Stomach (tissue), 9 donors: ENCODE measurements around the gene STAT1. TPM values are rescaled to one million over a fixed set of nuclear protein-coding genes. Genes with fewer than 3 reads are reported as not detected.

Experiments
- DNase-seq, 2 donors: peaks; one replicate each; pipeline versions ENCODE4 v3.0.0 to v3.0.0-alpha.2; 2013 to 2019
- H3K27ac ChIP-seq, 5 donors: fragments of 200-600 bp in 4 of 5; sonication (generic) in 4 of 5; one replicate each; pipeline ENCODE4 v1.5.1; 2013 to 2019; ENCODE audit warnings: mild to moderate bottlenecking in 1 of 5, moderate library complexity in 1 of 5
- H3K27me3 ChIP-seq, 3 donors: fragments of 200-600 bp; sonication (generic); one replicate each; pipeline ENCODE4 v1.5.1; 2017 to 2019; ENCODE audit warnings: mixed run types in 1 of 3
- H3K36me3 ChIP-seq, 4 donors: fragments of 200-600 bp; sonication (generic); 1 replicate in 3 of 4; 2 replicates in 1 of 4; pipeline ENCODE4 v1.5.1; 2016 to 2019
- H3K4me1 ChIP-seq, 4 donors: fragments of 200-600 bp; sonication (generic); one replicate each; pipeline ENCODE4 v1.5.1; 2016 to 2019
- H3K4me3 ChIP-seq, 4 donors: fragments of 200-600 bp; sonication (generic) in 3 of 4; one replicate each; pipeline ENCODE4 v1.5.1; 2016 to 2019; ENCODE audit warnings: mild to moderate bottlenecking in 1 of 4
- H3K9me3 ChIP-seq, 4 donors: fragments of 200-600 bp; sonication (generic); one replicate each; pipeline ENCODE4 v1.5.1; 2016 to 2019
- EP300 ChIP-seq: sonication (generic); formaldehyde crosslinking; IDR thresholded peaks from one replicate; pipeline ENCODE4 v1.6.1; 2017; ENCODE audit warnings: antibody characterized with exemption
- POLR2A ChIP-seq, 4 donors: fragments of 450-650 bp; IDR thresholded peaks; one replicate each; pipeline ENCODE4 v1.6.1; 2016; ENCODE audit warnings: antibody characterized with exemption in 4 of 4, control low read depth in 2 of 4, mild to moderate bottlenecking in 1 of 4, moderate library complexity in 1 of 4
- POLR2AphosphoS5 ChIP-seq, 3 donors: sonication (generic); formaldehyde crosslinking; IDR thresholded peaks; one replicate each; pipeline ENCODE4 v1.6.1; 2016; ENCODE audit warnings: antibody characterized with exemption in 3 of 3
- WGBS, 5 donors: extraction: QIAGEN DNeasy Blood & Tissue Kit in 3 of 5; methylation state at CpG; one replicate each; pipeline versions ENCODE4 v1.1.5 to v1.1.7; 2013 to 2018; 5-methylcytosine and 5-hydroxymethylcytosine counted together
- intact Hi-C: fragments of 100-400 bp; cut with DNase I; formaldehyde crosslinking; loops from one replicate; pipeline ENCODE4 v1.15.1; 2023; ENCODE audit warnings: low total_unique reads
- polyA plus RNA-seq, 3 donors: library from polyadenylated mRNA; stranded (reverse); fragments of 200-250 nt; gene quantifications; one replicate each; pipeline ENCODE4 v1.2.3, GENCODE V29; 2013
- total RNA-seq, 5 donors: library from RNA; depleted of rRNA; stranded (reverse); fragments of >200 nt; gene quantifications; one replicate each; pipeline versions ENCODE4 v1.1.0 to v1.2.3, GENCODE V29; 2014 to 2016
- TF ChIP-seq, protein P1 (sequence below), 7 experiments: fragments of 450-650 bp in 4 of 7; fragments of 200-600 bp in 3 of 7; sonication (generic) in 3 of 7; IDR thresholded peaks; one replicate each; pipeline ENCODE4 v1.5.1; 2016 to 2019; ENCODE audit warnings: antibody characterized with exemption in 7 of 7, control low read depth in 2 of 7, mild to moderate bottlenecking in 1 of 7
- donor health status: healthy with polysubstance abuse.
- donor health status: Bipolar disorder and iron deficiency.
- donor health status: healthy.

Gene STAT1
- total and polyA plus RNA-seq, 8 donors: 23.2 to 289 (median 61.7) TPM

DNA sequence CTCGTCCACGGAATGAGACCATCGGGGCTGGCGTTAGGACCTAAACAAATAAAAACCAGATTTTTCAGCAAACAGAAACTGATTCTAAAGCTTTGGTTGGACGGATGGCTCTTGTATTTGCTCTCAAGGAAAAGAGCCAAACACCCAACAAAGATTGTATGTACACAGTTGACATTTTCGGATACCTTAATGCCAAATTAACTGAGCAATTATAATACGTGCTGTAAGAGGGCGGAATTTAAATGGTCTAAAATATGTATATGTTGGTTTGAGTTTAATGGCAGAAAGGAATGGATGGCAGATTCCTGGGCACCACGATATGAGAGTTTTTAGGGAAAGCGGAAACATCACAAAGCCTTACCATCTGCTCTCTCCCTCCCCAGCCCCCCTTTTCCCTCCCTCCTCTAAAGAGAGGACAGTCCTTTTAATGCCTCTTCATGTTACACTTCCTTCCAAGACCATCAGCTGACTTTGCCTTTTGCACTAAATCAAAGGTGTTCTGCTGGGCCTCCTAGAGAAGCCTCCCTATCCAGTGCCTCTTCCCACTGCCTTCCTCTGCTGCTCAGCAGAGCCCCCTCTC, 33.3 kb downstream of the STAT1 start:
- peak overlapping the region; percentile 44 to 79 (median 57) for H3K27ac ChIP-seq
- H3K4me3 ChIP-seq: no peak overlapping the region
- DNase-seq: no peak
- H3K27me3 ChIP-seq: no peaks in the 10 kb centered on the region
- H3K36me3 ChIP-seq: peaks cover 76 to 100% (median 100%) of the 10 kb centered on the region in 4 donors
- H3K9me3 ChIP-seq: no peaks in the 10 kb centered on the region
- WGBS, 5 donors: 40 to 64% (median 45%) methylated on average over 10 of the region's 10 CpGs
- H3K4me1 ChIP-seq: peaks cover 4 to 17% (median 9%) of the 10 kb centered on the region in 4 donors
- intact Hi-C loops: no loop called here
- TF ChIP-seq EP300 (no peak), POLR2AphosphoS5 (IDR thresholded peaks at IDR 0.05) (no peak), POLR2A (IDR thresholded peaks at IDR 0.05) (no peak)
- TF ChIP-seq, protein P1, sequence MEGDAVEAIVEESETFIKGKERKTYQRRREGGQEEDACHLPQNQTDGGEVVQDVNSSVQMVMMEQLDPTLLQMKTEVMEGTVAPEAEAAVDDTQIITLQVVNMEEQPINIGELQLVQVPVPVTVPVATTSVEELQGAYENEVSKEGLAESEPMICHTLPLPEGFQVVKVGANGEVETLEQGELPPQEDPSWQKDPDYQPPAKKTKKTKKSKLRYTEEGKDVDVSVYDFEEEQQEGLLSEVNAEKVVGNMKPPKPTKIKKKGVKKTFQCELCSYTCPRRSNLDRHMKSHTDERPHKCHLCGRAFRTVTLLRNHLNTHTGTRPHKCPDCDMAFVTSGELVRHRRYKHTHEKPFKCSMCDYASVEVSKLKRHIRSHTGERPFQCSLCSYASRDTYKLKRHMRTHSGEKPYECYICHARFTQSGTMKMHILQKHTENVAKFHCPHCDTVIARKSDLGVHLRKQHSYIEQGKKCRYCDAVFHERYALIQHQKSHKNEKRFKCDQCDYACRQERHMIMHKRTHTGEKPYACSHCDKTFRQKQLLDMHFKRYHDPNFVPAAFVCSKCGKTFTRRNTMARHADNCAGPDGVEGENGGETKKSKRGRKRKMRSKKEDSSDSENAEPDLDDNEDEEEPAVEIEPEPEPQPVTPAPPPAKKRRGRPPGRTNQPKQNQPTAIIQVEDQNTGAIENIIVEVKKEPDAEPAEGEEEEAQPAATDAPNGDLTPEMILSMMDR (IDR thresholded peaks at IDR 0.05): no peak

DNA sequence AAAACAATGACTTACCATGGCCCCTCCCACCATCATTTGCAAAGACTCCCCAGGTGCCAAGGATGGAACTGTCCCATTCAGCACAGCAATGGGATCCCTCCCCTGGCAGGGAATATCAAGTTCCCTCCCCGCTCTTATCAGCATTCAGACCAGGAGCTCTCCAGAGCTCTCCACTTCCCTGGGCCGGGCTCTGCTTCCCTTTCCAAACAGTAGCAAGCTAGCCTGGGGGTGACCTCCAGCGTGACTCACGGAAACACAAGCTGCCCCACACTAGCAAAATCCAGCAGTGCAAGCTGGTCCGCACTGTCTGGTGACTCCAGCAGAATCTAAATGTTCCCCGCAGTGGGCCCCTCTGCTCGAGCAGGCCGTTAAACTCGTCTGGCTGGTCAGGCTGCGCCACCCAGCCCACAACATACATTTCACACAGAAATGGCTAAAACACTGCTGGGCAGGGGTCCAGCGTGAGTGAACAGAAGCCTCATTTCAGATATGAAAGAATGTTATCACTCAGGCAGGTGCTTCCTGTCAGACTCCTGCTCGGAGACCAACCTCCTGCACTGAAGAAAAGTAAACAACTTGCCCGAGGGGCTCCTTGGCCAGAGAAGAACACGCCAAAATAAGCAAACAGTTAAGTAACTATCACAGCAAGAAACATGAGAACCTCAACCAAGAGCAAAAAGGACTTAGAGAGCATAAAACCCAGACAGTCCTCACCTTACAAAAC, 33.9 kb downstream of the STAT1 start:
- H3K27me3 ChIP-seq: no peaks in the 10 kb centered on the region
- intact Hi-C loops: no loop called here
- no peaks in the 10 kb centered on the region for H3K9me3 ChIP-seq
- H3K36me3 ChIP-seq: peaks cover 76 to 100% (median 100%) of the 10 kb centered on the region in 4 donors
- peak overlapping the region; percentile 44 to 79 (median 57) for H3K27ac ChIP-seq
- TF ChIP-seq POLR2A (IDR thresholded peaks at IDR 0.05) (no peak), EP300 (no peak), POLR2AphosphoS5 (IDR thresholded peaks at IDR 0.05) (peak in 1 of 3 donors; percentile 77)
- TF ChIP-seq, protein P1 (IDR thresholded peaks at IDR 0.05): no peak
- WGBS, 5 donors: 14 to 38% (median 31%) methylated on average over 14 of the region's 14 CpGs
- H3K4me3 ChIP-seq: no peak overlapping the region
- H3K4me1 ChIP-seq: peaks cover 4 to 17% (median 9%) of the 10 kb centered on the region in 4 donors
- DNase-seq: peak; percentile 74 to 95

DNA sequence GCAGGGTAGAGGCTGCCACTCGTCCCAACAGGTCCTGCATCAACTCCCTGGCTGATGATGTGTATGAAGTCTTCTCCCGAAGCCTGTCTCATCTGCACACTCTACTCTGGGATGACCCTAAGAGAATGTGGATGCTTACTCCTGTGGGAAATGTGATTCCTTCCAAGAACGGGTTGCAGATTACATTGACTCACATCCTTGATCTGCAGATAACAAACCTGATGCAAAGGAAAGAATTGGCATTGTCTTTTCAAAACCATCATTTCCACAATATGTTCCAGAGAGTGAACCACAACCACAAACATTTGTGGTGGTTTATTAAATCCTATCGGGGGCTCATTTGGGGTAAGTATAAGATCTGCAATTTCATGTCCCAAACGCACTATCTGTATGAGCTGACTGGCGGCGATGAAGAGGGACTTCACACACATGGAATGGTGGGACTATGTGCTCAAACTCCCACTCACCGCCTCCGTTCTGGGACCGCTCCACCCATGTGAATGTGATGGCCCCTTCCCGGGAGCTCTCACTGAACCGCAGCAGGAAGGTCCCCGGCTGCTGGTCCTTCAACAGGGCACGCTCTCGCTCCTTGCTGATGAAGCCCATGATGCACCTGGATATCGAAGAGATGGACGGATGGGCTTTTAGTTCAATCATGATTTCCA, 35.5 kb downstream of the STAT1 start:
- intact Hi-C loops: no loop called here
- Histone ChIP-seq H3K27ac (no peak overlapping the region), H3K4me1 (peaks cover 4 to 17% (median 9%) of the 10 kb centered on the region in 4 donors), H3K9me3 (no peaks in the 10 kb centered on the region), H3K27me3 (no peaks in the 10 kb centered on the region), H3K36me3 (peaks cover 78 to 100% (median 100%) of the 10 kb centered on the region in 4 donors), H3K4me3 (no peak overlapping the region)
- WGBS, 5 donors: 93 to 95% (median 94%) methylated on average over 15 to 17 of the region's 17 CpGs
- TF ChIP-seq POLR2A (IDR thresholded peaks at IDR 0.05) (no peak), EP300 (no peak), POLR2AphosphoS5 (IDR thresholded peaks at IDR 0.05) (no peak)
- TF ChIP-seq, protein P1 (IDR thresholded peaks at IDR 0.05): no peak
- no peak for DNase-seq

DNA sequence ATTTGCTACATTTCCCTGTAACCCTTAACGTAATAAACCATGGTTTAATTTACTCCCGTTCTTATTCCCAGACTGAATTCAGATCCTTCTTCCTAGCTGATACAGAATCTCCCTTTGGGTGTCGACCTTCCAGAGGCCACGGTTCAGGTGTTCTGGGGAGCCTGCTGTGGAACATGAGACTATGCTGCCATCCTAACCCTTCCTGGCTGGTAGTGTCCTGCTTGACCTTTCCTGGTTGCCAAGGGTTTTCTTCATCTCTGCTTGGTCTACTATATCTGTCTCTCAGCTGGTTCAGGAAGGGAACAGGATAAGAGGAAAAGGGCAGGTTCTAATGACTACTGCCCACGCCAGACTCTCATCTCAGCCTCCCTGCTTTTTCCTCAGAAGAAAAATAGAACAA, 36.5 kb downstream of the STAT1 start:
- Histone ChIP-seq H3K27me3 (no peaks in the 10 kb centered on the region), H3K4me1 (peaks cover 4 to 17% (median 9%) of the 10 kb centered on the region in 4 donors), H3K4me3 (no peak overlapping the region), H3K27ac (no peak overlapping the region), H3K36me3 (peaks cover 78 to 100% (median 100%) of the 10 kb centered on the region in 4 donors), H3K9me3 (no peaks in the 10 kb centered on the region)
- 89 to 95% (median 93%) methylated on average over 5 of the region's 5 CpGs for WGBS, 5 donors
- DNase-seq: no peak
- no peak for TF ChIP-seq POLR2A (IDR thresholded peaks at IDR 0.05)
- TF ChIP-seq POLR2AphosphoS5 (IDR thresholded peaks at IDR 0.05): no peak
- TF ChIP-seq EP300: no peak
- TF ChIP-seq, protein P1 (IDR thresholded peaks at IDR 0.05): no peak
- intact Hi-C loops: no loop called here
